Natural killer cell treated with Interleukin-12 subunit alpha and Interleukin-12 subunit beta and Interleukin-15 and Interleukin-18, amount 100 ng/mL, for 72 hours (primary cell): ENCODE results near the gene DNAJB6. TPM values are rescaled to one million over a fixed set of nuclear protein-coding genes. Genes with fewer than 3 reads are reported as not detected.
A peak's percentile ranks its signal among the peaks of the same experiment; 100 is the strongest.

Experiments
- ATAC-seq, 2 donors: fragments of 150-1000 bp; cut with Tn5 transposase in 1 of 2; sonication (Bioruptor Pico), chemical (Tn5 transposase) in 1 of 2; 2 replicates each; pipeline ENCODE4 v1.10.0; 2021
- DNase-seq: peaks from one replicate; pipeline ENCODE4 v3.0.0; 2022; ENCODE audit warnings: low spot score
- H3K27ac Mint-ChIP-seq, 2 donors: 1 replicate in 1 of 2; 2 replicates in 1 of 2; pipeline ENCODE4 v1.8.0; 2022; ENCODE audit warnings: mixed read lengths in 2 of 2, mild to moderate bottlenecking in 1 of 2, moderate library complexity in 1 of 2
- H3K27me3 Mint-ChIP-seq, 2 donors: 1 replicate in 1 of 2; 2 replicates in 1 of 2; pipeline ENCODE4 v1.8.0; 2022; ENCODE audit warnings: mixed read lengths in 2 of 2
- H3K36me3 Mint-ChIP-seq: one replicate; pipeline ENCODE4 v1.8.0; 2022; ENCODE audit warnings: mixed read lengths
- H3K4me1 Mint-ChIP-seq, 2 donors: 1 replicate in 1 of 2; 2 replicates in 1 of 2; pipeline ENCODE4 v1.8.0; 2022; ENCODE audit warnings: low read depth in 2 of 2, mixed read lengths in 2 of 2, mild to moderate bottlenecking in 1 of 2
- H3K4me3 Mint-ChIP-seq: one replicate; pipeline ENCODE4 v1.8.0; 2022; ENCODE audit warnings: mixed read lengths
- H3K9me3 Mint-ChIP-seq: 2 replicates; pipeline ENCODE4 v1.8.0; 2022; ENCODE audit warnings: mixed read lengths
- total RNA-seq, 2 donors: library from RNA; stranded (reverse); gene quantifications; one replicate each; pipeline ENCODE4 v1.2.3, GENCODE V29; 2022

DNAJB6 gene
- total RNA-seq: 100 to 1,000 TPM; 139 to 145 TPM

DNA sequence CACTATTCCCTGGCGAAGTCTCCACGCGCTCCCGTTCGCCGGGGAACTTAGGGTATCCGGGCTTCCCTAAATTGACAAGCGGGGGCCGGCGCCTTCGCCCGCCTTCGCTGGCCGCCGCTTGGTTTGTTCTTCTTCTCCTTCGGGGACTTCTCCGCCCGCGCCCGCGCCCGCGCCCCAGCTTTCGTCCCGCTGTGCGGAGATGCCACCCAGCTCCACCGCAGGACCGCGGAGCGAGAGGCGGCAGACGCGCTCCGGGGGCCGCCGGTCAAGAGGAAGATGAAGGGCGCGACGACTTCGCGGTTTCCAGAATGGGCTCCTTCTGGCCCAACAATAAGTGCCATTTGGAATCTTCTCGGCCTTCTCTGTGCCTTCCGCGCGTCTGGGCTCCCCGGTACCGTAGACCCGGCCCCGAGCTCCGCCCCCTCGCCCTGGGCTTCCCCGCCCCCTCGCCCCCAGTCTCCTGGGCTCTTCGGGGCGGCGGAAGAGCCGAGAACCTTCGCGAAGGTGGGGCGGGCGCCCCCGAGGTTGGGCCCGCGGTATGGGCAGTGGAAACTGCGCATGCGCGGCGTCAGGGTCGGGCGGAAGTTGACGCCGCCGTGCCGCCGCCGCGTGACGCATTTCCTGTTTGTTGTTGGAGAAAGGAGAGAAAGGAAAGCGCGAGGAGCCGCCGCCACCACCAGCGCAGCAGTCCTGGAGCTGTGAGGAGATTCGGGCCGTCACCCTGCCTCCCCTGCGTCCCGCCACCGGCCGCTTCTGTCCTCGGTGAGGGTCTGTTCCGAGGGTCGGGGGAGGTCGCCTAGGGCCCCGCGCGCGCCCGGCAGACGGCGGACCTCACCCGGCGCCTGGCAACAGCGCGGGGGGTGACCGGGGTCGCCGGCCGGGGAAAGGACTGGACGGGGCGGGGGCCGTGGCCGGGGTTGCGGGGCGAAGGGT lies at the start of gene DNAJB6:
DNAJB6 (plus strand) TSS at position 622 of the 933 bp plus-strand sequence. CDS start 21,569 bp downstream, outside the sequence.
- Mint-ChIP-seq H3K36me3 (peaks cover 16% of the 10 kb centered on the region), H3K4me1 (peaks cover 31 to 35% of the 10 kb centered on the region in 2 donors), H3K27ac (peak within 1 kb of the TSS; percentile 90 to 97), H3K9me3 (no peaks in the 10 kb centered on the region), H3K27me3 (peaks cover 0 to 1% of the 10 kb centered on the region in 2 donors), H3K4me3 (peak within 1 kb of the TSS; percentile 94)
- DNase-seq (peak; percentile 96), ATAC-seq (peak; percentile 90 to 93)

DNA sequence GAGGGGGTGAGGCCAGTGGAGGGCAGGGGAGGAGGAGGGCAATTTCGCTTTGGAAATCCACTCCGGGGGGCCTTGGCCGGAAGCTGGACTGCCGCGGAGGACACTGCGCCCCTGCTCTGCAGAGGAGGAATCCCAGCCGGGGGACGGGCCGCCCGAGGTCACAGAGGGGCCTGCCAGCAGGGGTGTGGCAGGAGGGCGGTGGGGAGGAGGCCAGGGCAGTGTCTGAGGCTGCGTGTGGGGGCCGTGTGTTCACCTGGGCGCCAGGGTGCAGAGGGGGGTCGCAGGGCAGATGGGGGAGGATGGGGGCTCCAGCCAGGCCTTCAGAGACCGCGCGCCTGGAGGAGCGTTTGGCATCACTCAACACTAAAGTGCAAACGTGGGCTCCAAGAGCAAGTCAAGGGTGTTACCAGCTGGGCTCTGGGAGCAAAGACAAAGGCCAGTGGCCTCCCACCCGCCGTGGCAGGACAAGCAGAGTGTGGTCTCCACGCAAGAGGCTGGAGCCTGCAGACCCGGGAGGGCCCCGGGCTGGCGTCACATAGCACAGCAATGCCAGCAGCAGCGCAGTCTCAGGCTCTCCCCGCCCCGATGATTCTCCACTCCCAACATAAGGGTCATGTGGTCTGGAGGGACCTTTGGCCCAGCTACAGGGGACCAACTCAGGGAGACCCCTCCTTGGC lies 45.3 kb upstream of the DNAJB6 start:
- H3K27me3 Mint-ChIP-seq: no peaks in the 10 kb centered on the region
- H3K4me3 Mint-ChIP-seq: no peak overlapping the region
- no peaks in the 10 kb centered on the region for H3K9me3 Mint-ChIP-seq
- ATAC-seq (no peak), DNase-seq (no peak)
- no peak overlapping the region for H3K27ac Mint-ChIP-seq
- H3K4me1 Mint-ChIP-seq: peaks cover 4 to 6% of the 10 kb centered on the region in 2 donors
- no peaks in the 10 kb centered on the region for H3K36me3 Mint-ChIP-seq

DNA sequence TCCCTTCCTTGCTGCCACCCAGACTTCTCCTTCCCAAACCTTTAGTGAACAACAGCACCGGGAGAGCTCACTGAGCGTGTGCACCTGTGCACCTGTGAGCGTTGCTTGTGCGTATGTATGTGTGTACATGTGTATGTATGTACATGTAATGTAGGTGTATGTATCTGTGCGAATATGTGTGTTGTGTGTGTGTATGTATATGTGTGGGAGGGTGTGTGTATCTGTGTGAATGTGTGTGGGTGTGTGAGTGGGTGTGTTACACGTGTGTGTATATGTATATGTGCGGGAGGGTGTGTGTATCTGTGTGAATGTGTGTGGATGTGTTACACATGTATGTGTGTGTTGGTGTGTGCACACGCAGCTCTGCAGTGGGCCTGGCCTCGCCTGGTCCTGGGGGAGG lies 44.5 kb upstream of the DNAJB6 start:
- H3K27ac Mint-ChIP-seq: no peak overlapping the region
- H3K9me3 Mint-ChIP-seq: no peaks in the 10 kb centered on the region
- H3K4me1 Mint-ChIP-seq: peaks cover 4 to 9% of the 10 kb centered on the region in 2 donors
- peak; percentile 21 to 37 for ATAC-seq
- no peaks in the 10 kb centered on the region for H3K36me3 Mint-ChIP-seq
- H3K27me3 Mint-ChIP-seq: no peaks in the 10 kb centered on the region
- no peak for DNase-seq
- no peak overlapping the region for H3K4me3 Mint-ChIP-seq

DNA sequence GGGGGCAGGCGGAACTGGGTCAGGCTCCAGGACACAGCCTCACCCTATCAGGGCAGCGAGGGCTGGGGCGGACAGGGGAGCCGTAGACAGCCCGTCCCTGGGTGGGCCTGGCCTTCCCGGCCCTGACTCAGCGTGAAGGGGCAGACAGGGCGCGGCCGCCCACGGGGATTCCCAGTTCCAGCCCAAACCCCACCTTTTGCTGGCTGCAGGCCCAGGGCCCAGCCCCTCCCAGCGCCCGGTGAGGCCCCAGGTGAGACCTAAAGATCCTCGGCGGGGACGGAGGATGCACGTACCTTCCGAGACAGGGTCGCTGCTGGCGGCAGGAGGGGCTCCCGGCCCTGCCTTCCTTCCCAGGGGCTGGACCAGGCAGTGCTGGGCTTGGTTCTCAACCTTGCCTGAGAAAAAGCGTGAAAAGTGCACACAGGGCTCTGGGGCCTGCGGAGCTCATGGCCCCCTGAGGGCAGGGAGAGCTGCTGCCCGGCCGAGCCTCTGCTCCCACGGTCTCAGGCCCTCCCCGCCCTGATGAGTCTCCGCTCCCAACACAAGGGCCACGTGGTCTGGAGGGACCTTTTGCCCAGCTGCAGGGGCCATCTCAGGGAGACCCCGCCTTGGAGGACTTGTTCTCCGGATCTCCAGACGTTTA lies 43.9 kb upstream of the DNAJB6 start:
- H3K9me3 Mint-ChIP-seq: no peaks in the 10 kb centered on the region
- no peak overlapping the region for H3K27ac Mint-ChIP-seq
- no peaks in the 10 kb centered on the region for H3K36me3 Mint-ChIP-seq
- ATAC-seq: peak in 1 of 2 donors; percentile 24
- no peaks in the 10 kb centered on the region for H3K27me3 Mint-ChIP-seq
- no peak overlapping the region for H3K4me3 Mint-ChIP-seq
- peaks cover 6 to 14% of the 10 kb centered on the region in 2 donors for H3K4me1 Mint-ChIP-seq
- no peak for DNase-seq

DNA sequence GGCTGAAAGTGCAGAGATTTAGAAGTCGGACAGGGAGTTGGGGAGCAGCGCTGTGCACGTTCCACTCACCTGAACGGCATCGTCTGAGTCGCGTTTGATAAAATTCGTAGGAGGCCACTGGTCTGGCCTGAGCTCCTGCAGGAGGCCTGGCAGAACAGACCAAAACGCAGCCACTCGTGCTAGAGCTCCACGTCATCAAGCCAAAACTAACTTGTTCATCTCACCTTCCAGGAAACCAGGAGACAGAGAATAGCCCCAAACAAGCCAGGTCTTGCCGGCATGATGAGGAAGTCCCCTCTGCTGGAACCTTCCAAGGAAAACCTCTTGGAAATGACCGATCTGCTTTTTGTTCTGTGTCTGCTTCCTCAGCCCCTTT lies 43.4 kb upstream of the DNAJB6 start:
- H3K27me3 Mint-ChIP-seq: no peaks in the 10 kb centered on the region
- no peaks in the 10 kb centered on the region for H3K36me3 Mint-ChIP-seq

DNA sequence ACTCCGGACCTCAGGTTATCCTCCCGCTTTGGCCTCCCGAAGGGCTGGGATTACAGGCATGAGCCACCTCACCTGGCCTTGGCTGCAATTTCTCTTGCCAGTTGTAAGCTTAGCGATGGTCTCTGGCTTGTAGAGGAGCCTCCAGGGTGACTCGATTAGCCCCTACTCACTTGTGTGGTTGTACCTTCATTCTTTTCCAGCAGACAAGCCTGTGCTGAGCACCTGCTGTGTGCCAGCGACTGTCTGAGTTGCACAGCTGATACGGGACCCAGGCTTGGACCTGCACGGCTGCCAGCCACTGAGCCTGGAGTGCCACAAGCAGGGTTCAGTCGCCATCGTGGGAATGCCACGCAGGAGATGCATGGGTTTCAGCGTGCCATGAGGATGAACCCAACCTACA lies 42.0 kb upstream of the DNAJB6 start:
- H3K4me1 Mint-ChIP-seq: peaks cover 19 to 30% of the 10 kb centered on the region in 2 donors
- no peak for ATAC-seq

More for the DNA sequence above, 43.4 kb upstream of the DNAJB6 start:
- Mint-ChIP-seq H3K4me3 (no peak overlapping the region), H3K4me1 (peaks cover 7 to 17% of the 10 kb centered on the region in 2 donors), H3K9me3 (no peaks in the 10 kb centered on the region), H3K27ac (no peak overlapping the region)
- ATAC-seq (no peak), DNase-seq (no peak)

DNA sequence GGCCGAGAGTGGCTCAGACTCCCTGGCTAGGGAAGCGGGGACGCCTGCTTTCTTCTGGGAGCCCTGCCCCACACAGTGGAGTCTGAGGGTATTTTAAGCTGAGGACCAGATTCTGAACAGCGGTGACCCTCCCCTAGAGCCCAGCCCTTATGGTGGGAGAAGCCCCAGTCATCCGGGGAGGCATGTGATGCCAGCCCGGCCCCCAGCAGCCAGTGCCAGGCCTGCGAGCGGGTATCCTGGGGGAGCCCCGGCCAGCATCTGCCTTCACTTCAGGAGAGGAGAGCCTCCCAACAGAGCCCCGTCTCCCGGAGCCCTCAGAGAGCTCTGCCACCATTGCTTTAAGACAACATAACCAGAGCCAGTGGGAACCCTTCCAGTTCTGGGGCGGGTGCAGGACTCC lies 41.5 kb upstream of the DNAJB6 start:
- H3K27me3 Mint-ChIP-seq: no peaks in the 10 kb centered on the region
- H3K4me1 Mint-ChIP-seq: peaks cover 19 to 30% of the 10 kb centered on the region in 2 donors
- H3K27ac Mint-ChIP-seq: no peak overlapping the region
- H3K36me3 Mint-ChIP-seq: peaks cover 9% of the 10 kb centered on the region
- H3K4me3 Mint-ChIP-seq: no peak overlapping the region
- DNase-seq: no peak
- peaks cover 6% of the 10 kb centered on the region for H3K9me3 Mint-ChIP-seq
- ATAC-seq: no peak

More for the DNA sequence above, 42.0 kb upstream of the DNAJB6 start:
- Mint-ChIP-seq H3K4me3 (no peak overlapping the region), H3K9me3 (peaks cover 6% of the 10 kb centered on the region), H3K27me3 (no peaks in the 10 kb centered on the region), H3K27ac (no peak overlapping the region), H3K36me3 (peaks cover 9% of the 10 kb centered on the region)
- no peak for DNase-seq

DNA sequence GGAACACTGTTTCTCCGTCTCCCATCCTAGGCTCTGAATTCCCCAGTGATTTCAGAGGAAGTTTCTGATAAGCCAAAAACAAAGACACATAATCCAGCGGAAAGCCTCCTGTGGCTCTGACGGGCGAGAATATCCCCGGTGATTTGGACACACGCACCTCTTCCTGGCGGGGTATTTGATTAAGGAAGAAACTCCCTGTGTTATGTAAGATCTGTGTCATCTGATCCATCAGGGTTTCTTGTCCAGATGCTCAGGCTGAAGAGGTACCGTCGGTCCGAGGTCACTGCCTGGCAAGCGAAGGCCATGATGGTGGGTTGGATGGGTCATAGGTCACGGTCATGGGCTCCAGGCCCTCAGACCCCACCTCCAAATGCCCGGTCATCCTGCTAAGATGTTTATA lies 39.6 kb upstream of the DNAJB6 start:
- H3K4me1 Mint-ChIP-seq: peaks cover 31 to 42% of the 10 kb centered on the region in 2 donors
- DNase-seq (no peak), ATAC-seq (no peak)
- no peak overlapping the region for H3K4me3 Mint-ChIP-seq
- H3K36me3 Mint-ChIP-seq: peaks cover 9% of the 10 kb centered on the region
- no peaks in the 10 kb centered on the region for H3K27me3 Mint-ChIP-seq
- peak overlapping the region; percentile 93 to 100 for H3K27ac Mint-ChIP-seq
- peaks cover 6% of the 10 kb centered on the region for H3K9me3 Mint-ChIP-seq

DNA sequence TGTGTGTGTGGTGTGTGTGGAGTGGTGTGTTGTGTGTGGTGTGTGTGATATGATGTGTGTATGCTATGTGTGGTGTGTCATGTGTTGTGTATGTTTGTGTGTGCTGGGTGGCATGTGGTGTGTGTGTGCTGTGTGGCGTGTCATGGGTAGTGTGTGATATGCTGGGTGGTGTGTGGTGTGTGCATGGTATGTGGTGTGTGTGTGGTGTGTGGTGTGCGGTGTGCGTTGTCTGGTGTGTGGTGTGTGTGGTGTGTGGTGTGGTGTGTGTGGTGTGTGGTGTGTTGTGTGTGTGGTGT lies 37.5 kb upstream of the DNAJB6 start:
- peak overlapping the region; percentile 93 to 100 for H3K27ac Mint-ChIP-seq
- H3K27me3 Mint-ChIP-seq: no peaks in the 10 kb centered on the region
- peaks cover 9% of the 10 kb centered on the region for H3K36me3 Mint-ChIP-seq
- DNase-seq: no peak
- peak overlapping the region; percentile 72 for H3K4me3 Mint-ChIP-seq
- peaks cover 6% of the 10 kb centered on the region for H3K9me3 Mint-ChIP-seq
- peaks cover 43 to 55% of the 10 kb centered on the region in 2 donors for H3K4me1 Mint-ChIP-seq
- ATAC-seq: no peak

DNA sequence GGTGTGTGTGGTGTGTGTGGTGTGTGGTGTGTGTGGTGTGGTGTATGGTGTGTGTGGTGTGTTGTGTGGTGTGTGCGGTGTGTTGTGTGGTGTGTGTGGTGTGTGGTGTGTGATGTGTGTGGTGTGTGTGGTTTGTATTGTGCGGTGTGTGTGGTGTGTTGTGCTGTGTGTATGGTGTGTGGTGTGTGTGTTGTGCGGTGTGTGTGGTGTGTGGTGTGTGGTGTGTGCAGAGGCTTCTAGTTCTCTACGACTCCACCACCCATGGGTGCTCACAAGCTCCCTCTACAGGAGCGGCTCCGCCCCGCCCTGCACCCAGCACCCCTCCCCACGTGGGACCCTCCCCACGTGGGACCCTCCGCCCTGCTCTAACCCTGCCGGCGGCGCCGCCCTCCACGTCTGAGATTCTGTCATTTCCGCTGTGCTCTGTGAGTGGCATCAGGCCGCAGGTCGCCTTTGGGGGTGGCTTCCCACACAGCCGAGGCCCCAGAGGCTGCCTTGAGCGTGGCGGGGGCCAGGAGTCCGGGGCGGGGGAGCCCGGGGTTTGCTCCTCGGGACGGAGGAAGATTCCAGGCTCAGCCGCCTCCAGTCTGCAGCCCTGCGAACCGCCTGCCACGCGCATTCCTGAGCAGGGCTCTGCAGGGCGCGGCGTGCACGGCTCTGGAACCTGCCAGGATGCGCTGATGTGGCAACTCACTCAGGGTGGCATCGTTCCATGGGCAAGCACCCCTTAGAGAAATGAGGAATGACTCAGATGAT lies 37.0 kb upstream of the DNAJB6 start:
- H3K9me3 Mint-ChIP-seq: peaks cover 6% of the 10 kb centered on the region
- DNase-seq (no peak), ATAC-seq (peak; percentile 34 to 48)
- peak overlapping the region; percentile 72 for H3K4me3 Mint-ChIP-seq
- peaks cover 43 to 55% of the 10 kb centered on the region in 2 donors for H3K4me1 Mint-ChIP-seq
- peak overlapping the region; percentile 93 to 100 for H3K27ac Mint-ChIP-seq
- H3K27me3 Mint-ChIP-seq: no peaks in the 10 kb centered on the region
- peaks cover 9% of the 10 kb centered on the region for H3K36me3 Mint-ChIP-seq

DNA sequence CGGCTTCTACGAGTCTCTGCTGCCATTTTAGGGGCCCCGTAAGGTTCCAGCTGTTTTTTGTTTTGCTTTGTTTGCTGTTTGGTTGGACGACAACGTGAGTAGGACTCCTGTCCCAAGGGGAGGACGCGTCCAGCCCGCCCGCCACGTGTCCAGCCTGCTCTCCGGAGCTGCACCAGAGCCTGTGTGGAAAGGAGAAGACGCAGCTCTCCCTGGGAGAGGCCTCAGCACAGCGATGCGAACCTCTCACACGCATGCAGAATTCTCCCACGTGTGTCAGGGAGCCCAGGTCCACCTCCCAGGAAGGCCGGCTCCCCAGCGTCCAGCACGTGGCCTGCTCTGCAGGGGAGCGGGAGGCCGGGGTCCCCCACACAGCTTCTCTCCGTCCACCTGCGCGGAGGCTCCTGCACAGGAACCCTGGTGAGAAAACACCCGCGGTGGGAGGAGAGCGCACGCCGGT lies 36.4 kb upstream of the DNAJB6 start:
- Mint-ChIP-seq H3K36me3 (peaks cover 9% of the 10 kb centered on the region), H3K27ac (peak overlapping the region; percentile 93 to 100), H3K9me3 (peaks cover 6% of the 10 kb centered on the region), H3K4me1 (peaks cover 47 to 61% of the 10 kb centered on the region in 2 donors), H3K27me3 (no peaks in the 10 kb centered on the region), H3K4me3 (peak overlapping the region; percentile 91)
- DNase-seq: no peak
- no peak for ATAC-seq

DNA sequence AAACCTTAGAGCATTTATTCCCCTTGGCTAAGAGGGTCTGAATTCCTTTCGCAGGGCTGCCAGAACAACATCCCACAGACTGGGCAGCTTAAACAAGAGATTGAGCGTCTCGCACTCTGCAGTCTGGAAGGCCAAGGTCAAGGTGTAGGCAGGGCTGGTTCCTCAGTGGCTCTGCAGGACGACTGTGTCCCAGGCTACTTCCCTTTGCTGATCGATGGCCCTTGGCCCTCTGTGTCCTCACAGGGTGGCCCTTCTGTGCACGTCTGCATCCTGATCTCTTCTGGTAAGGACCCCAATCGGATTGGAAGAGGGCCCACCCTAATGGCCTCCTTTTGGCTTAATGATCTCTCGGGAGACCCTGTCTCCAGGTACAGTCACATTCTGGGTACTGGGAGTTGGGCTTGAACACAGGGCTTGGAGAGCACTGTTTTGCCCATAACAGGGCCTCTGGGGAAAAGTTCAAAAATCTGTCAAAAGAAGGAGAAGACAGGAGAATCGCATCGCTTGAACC lies 35.1 kb upstream of the DNAJB6 start:
- no peaks in the 10 kb centered on the region for H3K27me3 Mint-ChIP-seq
- H3K27ac Mint-ChIP-seq: peak overlapping the region; percentile 93 to 100
- ATAC-seq: no peak
- H3K9me3 Mint-ChIP-seq: peaks cover 6% of the 10 kb centered on the region
- H3K4me3 Mint-ChIP-seq: peak overlapping the region; percentile 91
- peaks cover 9% of the 10 kb centered on the region for H3K36me3 Mint-ChIP-seq
- DNase-seq: no peak
- peaks cover 54 to 66% of the 10 kb centered on the region in 2 donors for H3K4me1 Mint-ChIP-seq
